Thoracic aorta (tissue), 2 donors: ENCODE measurements around the gene BBS7. TPM values are rescaled to one million over a fixed set of nuclear protein-coding genes. Genes with fewer than 3 reads are reported as not detected.

ENCODE experiments used
- ATAC-seq: fragments of 150-250 bp; one replicate; pipeline ENCODE4 v1.8.0; 2017; ENCODE audit warnings: low read depth; ENCODE audit not compliant: insufficient number of reproducible peaks, low FRiP score
- DNase-seq: peaks from one replicate; pipeline ENCODE4 v3.0.0-alpha.2; 2020; ENCODE audit warnings: low spot score
- H3K27ac ChIP-seq, 2 donors: fragments of 200-600 bp; sonication (generic); 1 replicate in 1 of 2; 2 replicates in 1 of 2; pipeline ENCODE4 v1.5.1; 2016; ENCODE audit warnings: mild to moderate bottlenecking in 2 of 2, moderate library complexity in 2 of 2
- H3K27me3 ChIP-seq: fragments of 200-600 bp; sonication (generic); replicated peaks from 2 replicates; pipeline ENCODE4 v1.6.0; 2016; ENCODE audit warnings: mild to moderate bottlenecking; ENCODE audit not compliant: insufficient read depth
- H3K36me3 ChIP-seq: fragments of 200-600 bp; sonication (generic); one replicate; pipeline ENCODE4 v1.5.1; 2016
- H3K4me1 ChIP-seq, 2 donors: fragments of 200-600 bp; sonication (generic); 1 replicate in 1 of 2; 2 replicates in 1 of 2; pipeline versions ENCODE4 v1.5.1 to v1.6.0; 2016; ENCODE audit warnings: low read depth in 2 of 2, mild to moderate bottlenecking in 1 of 2; ENCODE audit not compliant: control insufficient read depth in 1 of 2
- H3K4me3 ChIP-seq: fragments of 200-600 bp; sonication (generic); 2 replicates; pipeline ENCODE4 v1.5.1; 2016; ENCODE audit warnings: mild to moderate bottlenecking
- H3K9me3 ChIP-seq: fragments of 200-600 bp; sonication (generic); 2 replicates; pipeline ENCODE4 v1.5.1; 2016
- CTCF ChIP-seq: fragments of 200-600 bp; sonication (generic); IDR thresholded peaks from one replicate; pipeline ENCODE4 v1.5.1; 2019; ENCODE audit warnings: antibody characterized with exemption
- total RNA-seq, 2 donors: library from RNA; depleted of rRNA; stranded (reverse); fragments of >200 nt; gene quantifications; one replicate each; pipeline versions ENCODE4 v1.1.0 to v1.2.3, GENCODE V29; 2016

BBS7 gene
- total RNA-seq, 2 donors from 2014 or later, result 10.2 to 13.8 TPM

- H3K36me3 ChIP-seq, result peaks cover 7% of the 10 kb centered on the region
- no peaks in the 10 kb centered on the region for H3K9me3 ChIP-seq
- H3K27ac ChIP-seq, result peak within 1 kb of the TSS; percentile 23 to 69
- no peak for TF ChIP-seq CTCF
- H3K27me3 ChIP-seq, result no peaks in the 10 kb centered on the region
- peak within 1 kb of the TSS; percentile 93 for H3K4me3 ChIP-seq
- ATAC-seq, result peak; percentile 97
- peak; percentile 91 for DNase-seq
- peaks cover 9% of the 10 kb centered on the region in 2 donors for H3K4me1 ChIP-seq
Observed at GRCh38 chr4:121823505-121824170, 46.6 kb downstream of the BBS7 start, which contains the start of gene CCNA2. Gene CCNA2, minus strand, starts transcription at chr4:121823883. Its CDS starts 255 bp downstream, at chr4:121823628.

- DNase-seq (peak; percentile 2), ATAC-seq (no peak)
- no peak overlapping the region for H3K27ac ChIP-seq
- H3K4me3 ChIP-seq, result peak overlapping the region; percentile 93
- no peaks in the 10 kb centered on the region for H3K27me3 ChIP-seq
- no peak for TF ChIP-seq CTCF
- H3K9me3 ChIP-seq, result no peaks in the 10 kb centered on the region
- H3K4me1 ChIP-seq, result peaks cover 9% of the 10 kb centered on the region in 2 donors
- peaks cover 7% of the 10 kb centered on the region for H3K36me3 ChIP-seq
Observed at GRCh38 chr4:121822796-121823504, 47.3 kb downstream of the BBS7 start.

- Histone ChIP-seq H3K9me3 (no peaks in the 10 kb centered on the region), H3K27me3 (no peaks in the 10 kb centered on the region), H3K36me3 (peaks cover 4% of the 10 kb centered on the region), H3K4me1 (peaks cover 9% of the 10 kb centered on the region in 2 donors), H3K27ac (no peak overlapping the region), H3K4me3 (no peak overlapping the region)
- no peak for ATAC-seq
- DNase-seq, result no peak
- TF ChIP-seq CTCF, result no peak
Observed at GRCh38 chr4:121822047-121822446, 48.2 kb downstream of the BBS7 start.

- H3K9me3 ChIP-seq, result no peaks in the 10 kb centered on the region
- ATAC-seq (no peak), DNase-seq (no peak)
- peaks cover 9% of the 10 kb centered on the region in 2 donors for H3K4me1 ChIP-seq
- no peak for TF ChIP-seq CTCF
- H3K27me3 ChIP-seq, result no peaks in the 10 kb centered on the region
- H3K36me3 ChIP-seq, result peaks cover 9% of the 10 kb centered on the region
- H3K27ac ChIP-seq, result no peak overlapping the region
- H3K4me3 ChIP-seq, result no peak overlapping the region
Observed at GRCh38 chr4:121819216-121819965, 50.9 kb downstream of the BBS7 start.

- ATAC-seq, result no peak
- H3K36me3 ChIP-seq, result peaks cover 12% of the 10 kb centered on the region
- no peak overlapping the region for H3K27ac ChIP-seq
- no peak overlapping the region for H3K4me3 ChIP-seq
- H3K27me3 ChIP-seq, result no peaks in the 10 kb centered on the region
- TF ChIP-seq CTCF, result no peak
- H3K9me3 ChIP-seq, result no peaks in the 10 kb centered on the region
- peaks cover 6% of the 10 kb centered on the region in 2 donors for H3K4me1 ChIP-seq
- no peak for DNase-seq
Observed at GRCh38 chr4:121818215-121818614, 52.1 kb downstream of the BBS7 start.
